T follicular helper cell (primary cell): ENCODE data around the gene AK1.

Experiments
- DNase-seq: peaks from one replicate; pipeline ENCODE4 v3.0.0-alpha.2; 2020; ENCODE audit warnings: low read depth

The AK1 gene

GRCh38 chr9:127867356-127868277 lies 9.9 kb downstream of the AK1 start:
- DNase-seq = no peak

DNA sequence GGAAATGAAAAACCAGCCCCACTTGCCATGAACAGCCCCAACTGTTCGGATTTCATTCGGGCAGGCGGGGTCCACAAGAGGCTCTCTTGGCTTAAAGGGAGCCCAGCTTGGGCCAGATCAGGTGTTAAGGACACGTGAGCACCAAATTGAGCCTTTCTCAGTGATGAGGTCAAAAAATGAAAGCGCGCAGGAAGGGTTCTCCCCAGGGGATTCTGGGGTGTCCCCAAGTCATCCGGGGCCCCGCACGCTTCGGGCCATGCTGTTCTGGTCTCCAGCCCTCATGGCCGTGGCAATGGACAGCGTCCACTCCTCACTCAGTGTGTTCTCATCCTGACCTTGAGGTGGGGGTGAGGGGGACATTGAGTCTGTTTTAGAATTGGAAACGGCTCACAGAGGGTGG lies 10.9 kb downstream of the AK1 start:
- no peak for DNase-seq

DNA sequence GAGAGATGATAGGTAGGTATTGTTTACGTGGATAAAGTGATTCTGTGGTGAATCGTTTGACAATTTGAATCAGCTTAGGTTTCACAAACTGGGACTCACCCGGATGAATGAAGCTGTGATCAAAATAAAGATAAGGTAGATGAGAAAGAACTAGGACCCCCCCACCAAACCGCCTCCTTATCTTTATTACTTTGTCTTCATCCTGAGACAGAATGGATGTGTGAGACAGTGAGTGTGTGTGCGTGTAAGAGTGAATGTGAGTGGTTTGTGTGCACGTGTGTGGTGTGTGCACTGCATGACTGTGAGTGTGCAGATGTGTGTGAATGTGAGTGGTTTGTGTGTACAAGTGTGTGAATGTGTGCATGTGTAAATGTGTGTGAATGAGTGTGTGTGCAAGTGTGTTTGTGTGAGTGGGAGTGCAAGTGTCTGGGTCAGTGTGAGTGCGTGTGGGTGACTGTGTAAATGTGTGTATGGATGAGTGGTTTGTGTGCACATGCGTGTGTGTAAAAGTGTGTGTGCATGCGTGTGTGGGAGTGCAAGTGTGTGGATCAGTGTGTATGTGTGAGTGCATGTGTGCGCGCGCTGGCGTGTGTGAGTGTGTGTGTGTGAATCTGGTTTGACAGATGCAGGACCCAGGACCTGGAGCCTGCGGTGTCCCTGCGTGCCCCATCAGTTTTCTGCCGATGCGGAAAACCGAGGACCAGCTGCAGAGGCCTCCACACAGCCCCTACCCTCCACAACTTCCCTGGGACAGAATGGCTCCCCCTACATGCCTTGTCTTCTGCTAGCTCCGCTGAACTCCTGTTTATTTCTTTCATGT lies 11.6 kb downstream of the AK1 start:
- DNase-seq = no peak

- no peak for DNase-seq
These were observed 14.3 kb downstream of the AK1 start for GRCh38 chr9:127863191-127863621.

DNA sequence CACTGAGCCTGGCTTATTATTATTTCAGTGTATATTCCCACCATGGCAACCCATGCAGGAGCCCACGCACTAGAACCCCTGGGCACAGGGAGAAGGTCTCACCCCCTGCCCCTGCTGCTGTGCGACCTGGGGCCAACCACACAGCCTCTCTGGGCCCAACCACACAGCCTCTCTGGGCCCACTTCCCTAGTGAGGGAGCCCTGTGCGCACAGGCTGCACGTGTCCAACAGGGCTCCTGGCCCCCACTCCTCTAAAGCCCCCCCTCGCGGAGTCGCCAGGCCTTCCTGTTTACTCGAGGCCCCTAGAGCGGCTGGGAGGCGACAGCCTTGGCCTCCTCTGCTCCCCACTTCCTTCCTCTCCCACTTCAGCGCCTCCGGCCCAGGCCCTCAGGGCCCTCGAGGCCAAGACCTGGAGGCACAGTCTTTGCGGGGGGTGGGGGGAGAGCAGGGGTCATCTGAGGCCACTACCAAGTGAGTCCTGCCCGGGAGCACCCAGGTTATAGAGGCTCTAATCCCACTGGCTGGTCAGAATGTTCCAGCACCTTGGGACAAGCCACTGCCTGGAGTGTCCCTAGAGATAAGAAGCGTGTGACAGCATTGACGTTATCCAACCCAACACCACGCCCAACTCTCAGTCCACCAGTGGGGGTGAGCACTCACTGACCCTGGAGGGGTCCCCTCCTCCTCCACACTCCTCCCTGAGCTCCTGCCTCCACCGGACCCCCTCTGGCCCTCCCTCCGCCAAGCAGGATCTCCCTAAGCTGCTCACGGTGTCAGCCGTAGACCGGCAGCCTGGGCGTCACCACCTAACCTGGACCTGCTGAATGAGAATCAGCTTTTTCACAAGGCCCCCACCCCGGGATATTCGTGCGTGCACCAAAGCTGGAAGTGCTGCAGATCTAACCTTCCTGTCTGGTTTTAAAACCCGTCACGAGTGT lies 15.1 kb downstream of the AK1 start:
- peak; percentile 16 for DNase-seq

GRCh38 chr9:127860779-127861178 lies 16.7 kb downstream of the AK1 start:
- no peak for DNase-seq

DNA sequence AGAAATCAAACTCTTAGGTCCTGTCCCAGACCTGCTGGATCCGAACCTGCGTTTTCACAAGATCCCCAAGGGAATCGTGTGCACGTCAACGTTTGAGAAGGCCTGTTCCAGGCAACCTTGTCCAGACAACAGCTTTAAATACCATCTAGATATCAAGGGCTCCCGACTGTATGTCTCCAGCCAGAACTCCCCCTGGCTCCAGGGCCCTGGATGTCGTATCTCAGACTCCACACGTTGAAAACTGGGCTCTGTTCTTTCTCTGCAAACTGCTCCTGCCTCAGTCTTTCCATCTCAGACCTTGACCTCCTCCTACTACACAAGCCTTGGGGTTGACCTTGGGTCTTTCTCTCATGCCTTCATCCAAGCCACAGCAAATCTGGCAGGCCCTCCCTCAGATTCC lies 17.2 kb downstream of the AK1 start:
- DNase-seq = no peak

- no peak for DNase-seq
These were observed 19.4 kb downstream of the AK1 start for GRCh38 chr9:127858041-127858512.

DNA sequence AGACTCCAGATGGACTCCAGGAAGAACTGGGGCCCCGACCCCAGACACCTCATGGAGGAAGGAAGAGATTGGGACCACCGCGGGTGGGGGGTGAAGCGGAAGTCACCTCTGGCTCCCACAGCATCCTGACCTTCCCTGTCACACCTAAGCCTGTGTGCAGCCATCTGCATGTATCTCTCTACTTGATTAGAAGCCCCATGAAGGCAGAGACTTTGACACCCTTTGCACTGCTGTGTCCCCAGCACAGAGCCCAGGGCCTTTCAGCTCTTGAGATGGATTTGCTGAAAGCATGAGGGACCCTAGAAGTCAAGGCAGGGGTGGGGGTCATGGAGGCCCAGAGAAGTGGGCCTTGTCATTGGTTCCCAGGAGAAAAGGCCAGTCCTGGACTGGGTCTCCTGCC lies 20.2 kb downstream of the AK1 start:
- DNase-seq = no peak

- DNase-seq = no peak
These were observed 20.8 kb downstream of the AK1 start for GRCh38 chr9:127856729-127857116.

DNA sequence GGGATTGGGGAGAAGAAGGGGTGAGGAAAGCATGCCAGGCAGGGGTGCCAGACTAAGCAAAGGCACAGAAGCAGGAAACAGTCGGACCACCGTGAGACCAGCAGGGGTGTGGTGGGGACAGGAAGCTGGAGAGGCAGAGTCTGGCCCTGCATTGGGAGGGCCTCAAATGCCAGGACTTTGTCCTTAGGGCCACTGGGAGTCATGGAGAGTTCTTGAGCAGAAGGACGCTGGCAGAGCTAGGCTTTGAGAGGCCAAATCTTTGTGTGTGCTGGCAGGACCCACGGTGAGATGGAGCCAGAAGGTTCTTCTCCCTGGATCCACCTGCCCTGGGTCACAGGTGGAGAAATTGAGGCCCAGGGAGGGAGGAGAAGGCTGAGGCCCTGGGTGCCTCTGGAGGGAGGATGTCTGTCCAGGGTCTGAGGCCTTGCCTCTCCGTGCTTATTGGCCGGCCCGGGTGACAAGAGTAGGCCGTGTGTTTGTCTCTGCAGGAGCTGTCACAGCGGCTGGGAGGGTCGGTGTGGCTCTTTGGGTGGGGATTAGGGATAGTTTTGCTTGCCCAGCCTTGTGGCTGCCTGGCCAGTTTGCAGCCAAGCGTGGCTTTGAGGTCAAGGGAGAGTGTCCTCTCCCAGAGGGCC lies 21.3 kb downstream of the AK1 start:
- no peak for DNase-seq

DNA sequence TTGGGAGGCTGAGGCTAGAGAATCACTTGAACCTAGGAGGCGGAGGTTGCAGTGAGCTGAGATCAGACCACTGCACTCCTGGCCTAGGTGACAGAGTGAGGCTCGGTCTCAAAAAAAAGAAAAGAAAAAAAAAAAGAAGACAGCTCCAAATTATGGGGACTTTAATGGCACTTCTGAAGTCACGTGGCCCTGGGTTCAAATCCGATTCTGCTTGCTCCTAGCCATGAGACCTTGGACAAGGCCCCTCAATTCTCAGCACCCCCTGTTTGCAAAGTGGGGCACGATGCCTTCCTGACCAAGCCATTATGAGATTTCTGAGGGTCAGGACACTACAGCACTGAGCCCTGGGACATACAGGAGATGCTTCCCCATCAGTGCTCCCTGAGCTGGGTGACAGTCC lies 22.0 kb downstream of the AK1 start:
- DNase-seq = no peak

DNA sequence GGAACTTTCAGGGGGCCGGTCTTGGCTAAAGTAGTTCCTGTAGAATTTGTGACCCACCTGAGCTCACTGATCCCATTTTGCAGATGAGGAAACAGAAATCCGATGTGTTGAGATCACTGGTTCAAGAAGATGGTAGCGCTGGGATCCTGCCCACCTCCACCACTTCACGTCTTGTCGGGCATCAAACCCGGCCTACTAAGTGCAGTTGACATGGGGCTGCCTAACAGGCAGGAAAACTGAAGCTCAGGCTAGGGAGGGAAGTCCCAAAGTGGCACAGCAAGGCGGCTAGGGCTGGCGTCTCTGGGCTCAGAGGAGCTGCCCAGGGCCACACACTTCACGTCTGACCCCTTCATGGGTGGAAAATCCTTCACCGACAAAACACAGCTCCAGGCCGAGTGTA lies 22.5 kb downstream of the AK1 start:
- DNase-seq = no peak

DNA sequence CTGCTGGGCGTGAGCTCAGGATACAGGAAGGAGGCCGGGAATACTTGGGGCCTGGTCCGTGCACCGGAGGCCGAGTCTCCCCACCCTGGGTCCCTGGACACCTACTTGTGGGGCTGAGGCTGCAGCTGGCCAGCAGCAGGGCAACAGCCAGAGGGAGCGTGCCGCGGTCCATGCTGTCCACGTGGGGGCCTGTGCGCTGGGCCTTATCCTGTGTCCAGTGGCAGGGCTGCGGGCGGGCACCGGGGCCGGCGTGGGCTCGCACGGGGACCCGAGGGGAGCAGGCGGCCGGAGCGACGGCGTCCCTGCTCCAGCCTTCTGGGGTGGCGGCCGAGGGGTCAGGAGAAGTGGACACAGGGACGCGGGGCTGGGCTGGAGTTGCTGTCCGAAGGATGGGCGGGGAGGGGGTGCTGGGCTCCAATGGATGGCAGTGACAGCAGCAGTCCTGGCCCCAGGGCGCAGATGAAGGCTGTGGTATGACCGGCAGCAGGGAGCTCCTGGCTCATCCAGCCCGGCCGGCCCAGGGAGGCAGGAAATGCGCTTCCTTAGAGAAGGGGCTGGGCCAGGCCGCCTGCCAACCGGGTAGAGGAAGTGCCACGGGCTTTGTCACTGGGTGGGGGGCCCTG lies 23.2 kb downstream of the AK1 start, which contains the start of gene ENG:
ENG (minus strand) TSS at position 475 of the 623 bp plus-strand sequence; CDS start at position 172, 303 bp downstream.
- DNase-seq = no peak

DNA sequence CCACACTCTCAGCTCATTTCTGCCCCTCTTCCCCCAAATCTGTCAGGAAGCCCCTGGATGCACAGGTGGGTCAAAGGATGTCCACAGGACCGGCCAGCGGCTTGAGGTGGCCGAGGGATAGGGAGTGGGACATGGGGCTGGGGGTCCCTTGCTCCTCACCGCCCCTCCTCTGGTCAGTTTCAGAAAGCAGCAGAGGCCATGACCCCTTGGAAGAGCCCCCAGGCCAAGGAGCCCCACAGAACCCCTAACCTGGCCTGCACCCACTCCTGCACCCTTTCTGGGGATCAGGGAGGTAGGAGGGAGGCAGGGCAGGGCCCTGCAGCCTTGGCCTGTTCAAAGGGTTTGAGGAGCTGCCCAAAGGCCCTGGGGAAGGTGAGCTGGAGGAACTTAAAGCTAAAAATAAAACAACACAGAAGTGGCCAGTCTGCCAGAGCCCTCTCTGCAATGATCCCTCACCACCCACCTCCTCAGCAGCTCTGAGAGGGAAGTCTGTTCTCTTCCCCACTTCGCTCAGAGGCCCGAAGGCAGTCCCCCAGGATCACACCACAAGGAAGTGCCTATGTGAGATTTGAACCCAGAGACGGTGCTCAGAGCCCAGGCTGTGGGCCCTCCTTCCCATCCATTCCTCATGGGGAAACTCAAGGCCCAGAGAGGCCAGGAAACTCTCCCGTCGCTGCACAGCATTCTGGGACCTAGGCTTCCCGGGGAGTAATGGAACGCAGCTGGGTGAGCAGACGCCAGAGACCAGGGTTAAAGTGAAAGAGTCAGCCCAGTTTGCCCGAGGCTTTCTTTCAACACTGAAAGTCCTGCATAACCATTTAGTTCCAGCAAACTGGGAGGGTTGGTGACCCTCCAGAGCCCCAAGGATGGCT lies 23.9 kb downstream of the AK1 start:
- no peak for DNase-seq

GRCh38 chr9:127852829-127853228 lies 24.6 kb downstream of the AK1 start:
- DNase-seq = no peak

GRCh38 chr9:127850286-127850830 lies 27.1 kb downstream of the AK1 start:
- no peak for DNase-seq

GRCh38 chr9:127848756-127849504 lies 28.5 kb downstream of the AK1 start:
- no peak for DNase-seq
